BLaER1 treated with 17β-estradiol and CSF1 and Interleukin-3, amounts not matched to agents 10 nM and 100 nM (cell line): ENCODE data around the gene CD4.

Experiments
- H3K27ac ChIP-seq, 11 experiments: shearing (Covaris generic); formaldehyde crosslinking; 2 replicates each; pipeline ENCODE4 v1.8.1; 2022
- H3K27me3 ChIP-seq, 11 experiments: shearing (Covaris generic); formaldehyde crosslinking; 2 replicates each; pipeline ENCODE4 v1.8.1; 2022
- H3K36me3 ChIP-seq, 11 experiments: shearing (Covaris generic); formaldehyde crosslinking; 2 replicates each; pipeline ENCODE4 v1.8.1; 2022
- H3K4me1 ChIP-seq, 10 experiments: shearing (Covaris generic); formaldehyde crosslinking; 2 replicates each; pipeline ENCODE4 v1.8.1; 2022
- H3K4me2 ChIP-seq, 11 experiments: shearing (Covaris generic); formaldehyde crosslinking; 2 replicates each; pipeline ENCODE4 v1.8.1; 2022
- H3K4me3 ChIP-seq, 10 experiments: shearing (Covaris generic); formaldehyde crosslinking; 2 replicates each; pipeline ENCODE4 v1.8.1; 2022
- H3K9ac ChIP-seq, 11 experiments: shearing (Covaris generic); formaldehyde crosslinking; 2 replicates each; pipeline ENCODE4 v1.8.1; 2022
- H3K9me3 ChIP-seq, 11 experiments: shearing (Covaris generic); formaldehyde crosslinking; replicated peaks in 1 of 11; 2 replicates each; pipeline ENCODE4 v1.8.1; 2022
- H4K20me1 ChIP-seq, 11 experiments: shearing (Covaris generic); formaldehyde crosslinking; 2 replicates each; pipeline ENCODE4 v1.8.1; 2022
- Cebpa-rat ChIP-seq, 11 experiments: shearing (Covaris generic); IDR thresholded peaks; 2 replicates each; pipeline ENCODE4 v1.8.1; 2022

Gene CD4

DNA sequence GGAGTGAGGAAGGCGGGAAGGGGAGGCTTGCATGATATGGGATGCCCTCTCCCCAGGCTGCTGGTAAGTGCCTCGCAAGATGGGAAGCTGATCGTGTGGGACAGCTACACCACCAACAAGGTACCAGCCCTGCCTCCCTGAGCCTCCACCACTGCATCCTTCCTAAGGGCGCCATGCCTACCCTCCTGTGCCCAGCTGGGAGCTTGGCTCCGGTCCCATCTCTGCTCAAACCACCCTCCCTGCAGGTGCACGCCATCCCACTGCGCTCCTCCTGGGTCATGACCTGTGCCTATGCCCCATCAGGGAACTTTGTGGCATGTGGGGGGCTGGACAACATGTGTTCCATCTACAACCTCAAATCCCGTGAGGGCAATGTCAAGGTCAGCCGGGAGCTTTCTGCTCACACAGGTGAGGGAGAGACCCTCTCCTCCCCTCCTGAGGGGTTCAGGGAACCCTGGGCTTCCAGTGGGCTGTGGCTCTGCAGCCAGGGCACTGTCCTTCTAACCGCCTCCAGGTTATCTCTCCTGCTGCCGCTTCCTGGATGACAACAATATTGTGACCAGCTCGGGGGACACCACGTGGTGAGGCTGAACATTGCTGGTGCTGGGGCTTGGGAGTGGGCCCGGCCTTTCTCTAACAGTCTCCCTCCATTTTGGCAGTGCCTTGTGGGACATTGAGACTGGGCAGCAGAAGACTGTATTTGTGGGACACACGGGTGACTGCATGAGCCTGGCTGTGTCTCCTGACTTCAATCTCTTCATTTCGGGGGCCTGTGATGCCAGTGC, 54.0 kb downstream of the CD4 start:
- TF ChIP-seq Cebpa-rat (IDR thresholded peaks at IDR 0.05), result no peak

DNA sequence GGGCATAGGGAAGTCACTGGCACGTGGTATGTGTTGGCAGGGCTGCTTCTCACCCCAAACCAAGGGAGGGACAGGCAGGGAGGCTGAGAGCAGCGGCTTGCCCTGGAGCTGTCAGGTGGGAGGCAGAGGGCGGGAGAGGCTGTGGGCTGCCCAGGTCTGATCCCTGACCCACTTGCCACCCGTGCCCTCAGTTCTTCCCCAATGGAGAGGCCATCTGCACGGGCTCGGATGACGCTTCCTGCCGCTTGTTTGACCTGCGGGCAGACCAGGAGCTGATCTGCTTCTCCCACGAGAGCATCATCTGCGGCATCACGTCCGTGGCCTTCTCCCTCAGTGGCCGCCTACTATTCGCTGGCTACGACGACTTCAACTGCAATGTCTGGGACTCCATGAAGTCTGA, 56.1 kb downstream of the CD4 start:
- Histone ChIP-seq H4K20me1 (peaks cover 0 to 17% (median 0%) of the 10 kb centered on the region in 11 experiments; a peak in 6 of 22 replicates), H3K27me3 (no peaks in the 10 kb centered on the region), H3K9ac (no peak overlapping the region), H3K4me1 (peaks cover 15 to 31% (median 21%) of the 10 kb centered on the region in 10 experiments), H3K36me3 (peaks cover 0 to 53% (median 44%) of the 10 kb centered on the region in 11 experiments; a peak in 18 of 22 replicates), H3K4me3 (no peak overlapping the region), H3K4me2 (no peak overlapping the region), H3K27ac (no peak overlapping the region), H3K9me3 (no peaks in the 10 kb centered on the region)
- no peak for TF ChIP-seq Cebpa-rat (IDR thresholded peaks at IDR 0.05)

More for the DNA sequence above, 54.0 kb downstream of the CD4 start:
- Histone ChIP-seq H3K9me3 (no peaks in the 10 kb centered on the region), H3K4me1 (peaks cover 8 to 24% (median 13%) of the 10 kb centered on the region in 10 experiments; a peak in 16 of 20 replicates), H3K4me3 (no peak overlapping the region), H3K4me2 (no peak overlapping the region), H4K20me1 (peaks cover 0 to 17% (median 0%) of the 10 kb centered on the region in 11 experiments; a peak in 6 of 22 replicates), H3K9ac (no peak overlapping the region), H3K36me3 (peaks cover 0 to 33% (median 25%) of the 10 kb centered on the region in 11 experiments; a peak in 15 of 22 replicates), H3K27ac (no peak overlapping the region), H3K27me3 (peaks cover 0 to 13% (median 0%) of the 10 kb centered on the region in 11 experiments; a peak in 1 of 22 replicates)

GRCh38 chr12:6846316-6846869, 57.1 kb downstream of the CD4 start:
- TF ChIP-seq Cebpa-rat (IDR thresholded peaks at IDR 0.05), result no peak
- H3K9me3 ChIP-seq, result no peaks in the 10 kb centered on the region
- H3K27me3 ChIP-seq, result no peaks in the 10 kb centered on the region
- no peak overlapping the region for H3K4me3 ChIP-seq
- peaks cover 21 to 37% (median 27%) of the 10 kb centered on the region in 10 experiments for H3K4me1 ChIP-seq
- peak overlapping the region in 5 of 11 experiments; percentile 12 to 53 (median 39); a peak in 8 of 22 replicates for H3K4me2 ChIP-seq
- peaks cover 0 to 53% (median 44%) of the 10 kb centered on the region in 11 experiments; a peak in 18 of 22 replicates for H3K36me3 ChIP-seq
- no peak overlapping the region for H3K27ac ChIP-seq
- H3K9ac ChIP-seq, result peak overlapping the region in 6 of 11 experiments; percentile 4 to 46 (median 30); a peak in 5 of 22 replicates
- peaks cover 0 to 17% (median 0%) of the 10 kb centered on the region in 11 experiments; a peak in 6 of 22 replicates for H4K20me1 ChIP-seq

- TF ChIP-seq Cebpa-rat (IDR thresholded peaks at IDR 0.05), result no peak
- no peaks in the 10 kb centered on the region for H3K27me3 ChIP-seq
- peaks cover 0 to 53% (median 44%) of the 10 kb centered on the region in 11 experiments; a peak in 18 of 22 replicates for H3K36me3 ChIP-seq
Measured at GRCh38 chr12:6847676-6848075, 58.3 kb downstream of the CD4 start.

DNA sequence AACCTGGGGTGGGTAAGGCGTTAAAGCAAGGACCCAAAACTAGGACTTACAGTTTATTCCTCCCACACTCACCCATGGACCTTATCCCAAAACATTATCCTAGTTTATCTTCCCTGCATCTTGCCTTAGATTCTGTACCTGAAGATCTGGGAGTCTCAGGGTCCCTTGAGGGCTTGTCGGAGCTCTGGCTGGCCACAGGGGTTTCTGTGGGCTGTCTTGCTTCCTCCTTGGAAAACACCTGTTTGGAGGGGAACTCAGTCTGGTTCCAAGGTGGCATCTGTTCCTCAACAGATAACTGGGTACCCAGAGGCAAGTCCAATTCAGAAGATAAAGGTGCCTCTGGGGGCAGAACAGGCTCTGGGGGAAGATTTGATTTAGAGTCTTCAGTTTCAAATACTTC, 60.1 kb downstream of the CD4 start:
- peak overlapping the region in 7 of 10 experiments; percentile 3 to 77 (median 69); a peak in 10 of 20 replicates for H3K4me3 ChIP-seq

More at GRCh38 chr12:6847676-6848075, 58.3 kb downstream of the CD4 start:
- Histone ChIP-seq H3K27ac (no peak overlapping the region), H4K20me1 (peaks cover 0 to 17% (median 0%) of the 10 kb centered on the region in 11 experiments; a peak in 6 of 22 replicates), H3K9ac (no peak overlapping the region; a peak in 1 of 22 replicates), H3K4me2 (no peak overlapping the region), H3K4me3 (no peak overlapping the region), H3K4me1 (peaks cover 21 to 37% (median 27%) of the 10 kb centered on the region in 10 experiments), H3K9me3 (no peaks in the 10 kb centered on the region)

DNA sequence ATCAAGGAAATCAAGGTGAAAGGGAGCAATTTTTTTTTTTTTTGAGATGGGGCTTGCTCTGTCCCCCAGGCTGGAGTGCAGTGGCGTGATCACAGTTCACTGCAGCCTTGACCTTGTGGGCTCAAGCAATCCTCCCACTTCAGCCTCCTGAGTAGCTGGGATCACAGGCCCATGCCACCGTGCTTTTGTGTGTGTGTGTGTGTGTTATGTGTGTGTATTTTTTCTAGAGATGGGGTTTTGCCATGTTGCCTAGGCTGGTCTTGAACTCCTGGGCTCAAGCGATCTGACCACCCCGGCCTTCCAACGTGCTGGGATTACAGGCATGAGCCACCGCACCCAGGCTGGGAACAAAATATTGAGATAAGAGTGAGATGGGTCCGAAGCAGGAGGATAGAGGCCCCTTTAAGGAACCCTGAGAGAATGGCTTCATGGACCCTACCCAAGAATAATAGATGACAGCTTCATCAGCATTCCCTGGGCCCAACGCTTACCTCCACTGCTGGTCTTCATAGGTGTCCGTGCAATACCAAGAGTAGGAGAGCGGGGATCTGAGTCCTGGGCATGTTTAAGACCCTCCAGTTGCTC, 60.7 kb downstream of the CD4 start:
- H3K9ac ChIP-seq, result peak overlapping the region in 10 of 11 experiments; percentile 76 to 92 (median 85); a peak in 20 of 22 replicates
- H3K4me3 ChIP-seq, result peak overlapping the region in 9 of 10 experiments; percentile 65 to 80 (median 71); a peak in 17 of 20 replicates
- H3K4me2 ChIP-seq, result peak overlapping the region; percentile 87 to 100 (median 99)
- no peak for TF ChIP-seq Cebpa-rat (IDR thresholded peaks at IDR 0.05)
- peaks cover under 1 to 66% (median 54%) of the 10 kb centered on the region in 11 experiments; a peak in 20 of 22 replicates for H3K36me3 ChIP-seq
- H3K27me3 ChIP-seq, result no peaks in the 10 kb centered on the region
- H3K27ac ChIP-seq, result peak overlapping the region in 9 of 11 experiments; percentile 78 to 91 (median 89); a peak in 10 of 22 replicates
- peaks cover 35 to 54% (median 43%) of the 10 kb centered on the region in 10 experiments for H3K4me1 ChIP-seq
- no peaks in the 10 kb centered on the region for H3K9me3 ChIP-seq
- H4K20me1 ChIP-seq, result peaks cover 0 to 30% (median 19%) of the 10 kb centered on the region in 11 experiments; a peak in 14 of 22 replicates

More for the DNA sequence above, 60.1 kb downstream of the CD4 start:
- Histone ChIP-seq H3K27ac (no peak overlapping the region), H3K4me1 (peaks cover 35 to 52% (median 41%) of the 10 kb centered on the region in 10 experiments), H3K9me3 (no peaks in the 10 kb centered on the region), H4K20me1 (peaks cover 0 to 24% (median 12%) of the 10 kb centered on the region in 11 experiments; a peak in 13 of 22 replicates), H3K4me2 (peak overlapping the region; percentile 87 to 100 (median 99); a peak in 18 of 22 replicates), H3K9ac (peak overlapping the region in 9 of 11 experiments; percentile 80 to 92 (median 85); a peak in 15 of 22 replicates), H3K36me3 (peaks cover 0 to 61% (median 49%) of the 10 kb centered on the region in 11 experiments; a peak in 18 of 22 replicates), H3K27me3 (no peaks in the 10 kb centered on the region)
- TF ChIP-seq Cebpa-rat (IDR thresholded peaks at IDR 0.05), result no peak

- TF ChIP-seq Cebpa-rat (IDR thresholded peaks at IDR 0.05), result no peak
- no peaks in the 10 kb centered on the region for H3K9me3 ChIP-seq
- H4K20me1 ChIP-seq, result peaks cover 0 to 37% (median 22%) of the 10 kb centered on the region in 11 experiments; a peak in 14 of 22 replicates
- H3K27me3 ChIP-seq, result no peaks in the 10 kb centered on the region
- H3K36me3 ChIP-seq, result peaks cover 8 to 67% (median 56%) of the 10 kb centered on the region in 11 experiments; a peak in 21 of 22 replicates
- H3K4me1 ChIP-seq, result peaks cover 35 to 54% (median 43%) of the 10 kb centered on the region in 10 experiments
- H3K4me3 ChIP-seq, result peak overlapping the region; percentile 65 to 80 (median 70)
- peak overlapping the region in 10 of 11 experiments; percentile 68 to 91 (median 87); a peak in 18 of 22 replicates for H3K27ac ChIP-seq
- peak overlapping the region; percentile 87 to 100 (median 99) for H3K4me2 ChIP-seq
- peak overlapping the region; percentile 33 to 92 (median 85); a peak in 21 of 22 replicates for H3K9ac ChIP-seq
Measured at GRCh38 chr12:6850796-6851152, 61.4 kb downstream of the CD4 start.
